Neuronal stem cell (in vitro differentiated cells): ENCODE results near the gene EBPL.

Experiments used
- DNase-seq: peaks from one replicate; pipeline ENCODE4 v3.0.0-alpha.2; 2013; ENCODE audit warnings: low spot score
- H2AFZ ChIP-seq: one replicate; pipeline ENCODE4 v1.6.1; 2013; ENCODE audit warnings: mild to moderate bottlenecking, low read length, inconsistent platforms
- H2AK5ac ChIP-seq: 2 replicates; pipeline ENCODE4 v1.6.1; 2013; ENCODE audit warnings: low read depth, mild to moderate bottlenecking, inconsistent platforms, low read length, moderate library complexity, mixed read lengths
- H2BK120ac ChIP-seq: 2 replicates; pipeline ENCODE4 v1.6.1; 2013; ENCODE audit warnings: low read depth, mild to moderate bottlenecking, inconsistent platforms, low read length, moderate library complexity, mixed read lengths
- H2BK12ac ChIP-seq: one replicate; pipeline ENCODE4 v1.6.1; 2013; ENCODE audit warnings: low read length, inconsistent platforms
- H2BK15ac ChIP-seq: 2 replicates; pipeline ENCODE4 v1.6.1; 2013; ENCODE audit warnings: mild to moderate bottlenecking, low read length, inconsistent platforms, mixed read lengths
- H2BK5ac ChIP-seq: one replicate; pipeline ENCODE4 v1.6.1; 2013; ENCODE audit warnings: inconsistent platforms, mild to moderate bottlenecking, low read length, moderate library complexity
- H3K14ac ChIP-seq: one replicate; pipeline ENCODE4 v1.6.1; 2013; ENCODE audit warnings: low read length, inconsistent platforms
- H3K18ac ChIP-seq: 2 replicates; pipeline ENCODE4 v1.6.1; 2013; ENCODE audit warnings: low read length, inconsistent platforms
- H3K23ac ChIP-seq: 2 replicates; pipeline ENCODE4 v1.6.1; 2013; ENCODE audit warnings: low read depth, mild to moderate bottlenecking, mixed read lengths, low read length, inconsistent platforms; ENCODE audit not compliant: poor library complexity
- H3K27ac ChIP-seq: replicated peaks from 3 replicates; pipeline ENCODE4 v1.5.1; 2013; ENCODE audit warnings: low read length, inconsistent platforms
- H3K27me3 ChIP-seq, 3 experiments: 2 replicates each; pipeline ENCODE4 v1.6.1; 2013; ENCODE audit warnings: low read length in 3 of 3, mild to moderate bottlenecking in 2 of 3, inconsistent platforms in 1 of 3, low read depth in 1 of 3, mixed read lengths in 1 of 3, moderate library complexity in 1 of 3; ENCODE audit not compliant: control insufficient read depth in 3 of 3, insufficient read depth in 3 of 3
- H3K36me3 ChIP-seq, 2 donors: replicated peaks in 1 of 2; 2 replicates each; pipeline ENCODE4 v1.6.1; 2013; ENCODE audit warnings: low read length in 2 of 2; ENCODE audit not compliant: control insufficient read depth in 2 of 2, insufficient read depth in 2 of 2
- H3K4ac ChIP-seq: 2 replicates; pipeline ENCODE4 v1.6.1; 2013; ENCODE audit warnings: inconsistent platforms, mild to moderate bottlenecking, low read length, moderate library complexity
- H3K4me1 ChIP-seq, 2 donors: 1 replicate in 1 of 2; 2 replicates in 1 of 2; pipeline ENCODE4 v1.6.1; 2013; ENCODE audit warnings: low read length in 2 of 2, low read depth in 1 of 2; ENCODE audit not compliant: control insufficient read depth in 2 of 2, insufficient read depth in 1 of 2
- H3K4me2 ChIP-seq: one replicate; pipeline ENCODE4 v1.6.1; 2013; ENCODE audit warnings: mild to moderate bottlenecking, low read length, inconsistent platforms; ENCODE audit not compliant: insufficient read depth, poor library complexity, severe bottlenecking
- H3K4me3 ChIP-seq, 2 donors: 2 replicates each; pipeline ENCODE4 v1.5.1; 2013; ENCODE audit warnings: low read length in 2 of 2, mild to moderate bottlenecking in 2 of 2, inconsistent platforms in 1 of 2, moderate library complexity in 1 of 2
- H3K79me1 ChIP-seq: one replicate; pipeline ENCODE4 v1.6.1; 2013; ENCODE audit warnings: low read depth, mild to moderate bottlenecking, inconsistent platforms, low read length, moderate library complexity
- H3K9ac ChIP-seq: one replicate; pipeline ENCODE4 v1.6.1; 2013; ENCODE audit warnings: mild to moderate bottlenecking, low read depth, low read length, inconsistent platforms; ENCODE audit not compliant: poor library complexity
- H3K9me3 ChIP-seq, 2 donors: replicated peaks in 1 of 2; 2 replicates each; pipeline versions ENCODE3 to v1.6.1; 2013; ENCODE audit warnings: low read length in 2 of 2, mild to moderate bottlenecking in 2 of 2, inconsistent platforms in 1 of 2, low read depth in 1 of 2, mixed read lengths in 1 of 2, moderate library complexity in 1 of 2; ENCODE audit not compliant: control insufficient read depth in 2 of 2, insufficient read depth in 1 of 2
- H4K8ac ChIP-seq: one replicate; pipeline ENCODE4 v1.6.1; 2013; ENCODE audit warnings: low read depth, mild to moderate bottlenecking, inconsistent platforms, low read length, moderate library complexity
- H4K91ac ChIP-seq: one replicate; pipeline ENCODE4 v1.6.1; 2013; ENCODE audit warnings: low read length, low read depth, mild to moderate bottlenecking, inconsistent platforms; ENCODE audit not compliant: poor library complexity
- WGBS, 2 donors: extraction: QIAGEN DNeasy Blood & Tissue Kit; methylation state at CpG; one replicate each; pipeline ENCODE4 v1.1.7; 2013; ENCODE audit warnings: missing lambda C conversion rate in 2 of 2, mixed read lengths in 1 of 2; ENCODE audit not compliant: insufficient read length in 2 of 2, insufficient replicate concordance in 1 of 2; ENCODE audit errors: extremely low coverage in 2 of 2; 5-methylcytosine and 5-hydroxymethylcytosine counted together

The EBPL gene

DNA sequence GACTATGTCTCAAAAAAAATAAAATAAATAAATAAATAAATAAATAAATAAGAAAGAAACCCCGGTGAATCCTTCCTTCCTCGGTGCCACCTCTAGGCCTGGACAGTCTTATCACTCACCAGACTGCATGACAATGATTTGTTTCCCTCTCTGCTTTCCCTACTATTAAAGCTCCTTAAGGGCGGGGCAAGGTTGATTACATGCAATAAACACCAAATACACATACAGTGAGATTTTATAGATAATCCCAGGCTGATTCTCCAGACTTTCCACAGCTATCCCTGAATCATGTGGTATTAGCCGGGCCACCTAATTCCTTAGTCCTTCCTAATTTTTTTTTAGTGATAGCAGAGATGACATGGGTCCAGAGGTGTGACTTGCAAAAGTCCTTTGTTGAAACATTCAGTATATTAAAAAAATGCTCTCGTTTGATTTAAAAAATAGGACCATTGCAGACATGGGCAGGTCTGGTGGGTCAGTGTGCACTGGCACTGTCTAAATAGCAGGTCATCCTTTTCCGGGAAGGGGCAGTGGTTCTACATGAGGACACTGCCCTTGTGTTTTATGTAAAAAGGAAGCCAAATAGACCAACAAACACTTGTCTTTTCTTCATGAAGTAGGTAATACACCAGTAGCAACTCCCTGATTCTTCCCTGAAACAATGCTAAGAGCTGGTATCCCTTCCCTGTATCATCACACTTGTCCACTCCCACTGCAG, 14.5 kb downstream of the EBPL start:
- H3K36me3 ChIP-seq, result peaks cover 12 to 43% of the 10 kb centered on the region in 2 donors
- H3K79me1 ChIP-seq, result peaks cover 7% of the 10 kb centered on the region
- H3K18ac ChIP-seq, result no peak overlapping the region

DNA sequence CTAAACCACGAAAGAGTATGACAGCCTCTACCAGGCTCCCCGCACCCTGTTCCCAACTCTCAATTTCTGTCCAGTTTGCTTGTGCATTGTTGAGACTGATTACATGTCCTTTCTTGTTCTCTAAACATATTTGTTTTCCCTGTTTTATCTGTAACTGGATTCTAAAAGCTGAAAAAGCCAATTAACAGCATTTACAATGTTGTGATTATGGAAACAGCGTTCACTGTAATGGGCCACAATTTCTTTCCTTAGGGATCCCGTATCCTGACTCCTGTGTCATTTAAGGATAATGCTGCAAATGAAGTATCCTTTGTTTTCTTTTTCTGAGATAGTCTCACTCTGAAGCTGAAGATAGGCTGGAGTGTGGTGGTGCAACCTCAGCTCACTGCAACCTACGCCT, 20.5 kb downstream of the EBPL start:
- H4K91ac ChIP-seq, result no peak overlapping the region
- WGBS, 2 donors, result no CpG with 5 or more reads among the region's 5 CpGs
- no peak overlapping the region for H3K4me2 ChIP-seq
- H3K4ac ChIP-seq, result no peak overlapping the region
- H2BK12ac ChIP-seq, result no peak overlapping the region
- no peak overlapping the region for H3K4me3 ChIP-seq
- no peak overlapping the region for H3K14ac ChIP-seq
- no peak overlapping the region for H2BK15ac ChIP-seq
- no peak overlapping the region for H4K8ac ChIP-seq
- no peak for DNase-seq
- peaks cover 4% of the 10 kb centered on the region for H3K79me1 ChIP-seq
- H2AFZ ChIP-seq, result no peak overlapping the region
- peaks cover 0 to 12% of the 10 kb centered on the region in 2 donors for H3K4me1 ChIP-seq
- peaks cover 17 to 36% of the 10 kb centered on the region in 2 donors for H3K36me3 ChIP-seq
- no peak overlapping the region for H3K18ac ChIP-seq
- H3K27ac ChIP-seq, result no peak overlapping the region
- H3K9me3 ChIP-seq, result peaks cover 2 to 5% of the 10 kb centered on the region in 2 donors
- no peak overlapping the region for H2BK120ac ChIP-seq
- no peak overlapping the region for H2AK5ac ChIP-seq
- no peak overlapping the region for H2BK5ac ChIP-seq
- H3K23ac ChIP-seq, result no peak overlapping the region
- peaks cover 0 to 4% (median 0%) of the 10 kb centered on the region in 3 experiments for H3K27me3 ChIP-seq
- no peak overlapping the region for H3K9ac ChIP-seq

More for the DNA sequence above, 14.5 kb downstream of the EBPL start:
- no peak overlapping the region for H2BK15ac ChIP-seq
- H2BK12ac ChIP-seq, result no peak overlapping the region
- no peak overlapping the region for H3K4me2 ChIP-seq
- H2BK5ac ChIP-seq, result no peak overlapping the region
- no peak overlapping the region for H4K91ac ChIP-seq
- no peak overlapping the region for H3K14ac ChIP-seq
- no peak for DNase-seq
- H3K27ac ChIP-seq, result no peak overlapping the region
- H3K9ac ChIP-seq, result no peak overlapping the region
- H3K9me3 ChIP-seq, result peaks cover 12 to 18% of the 10 kb centered on the region in 2 donors
- H4K8ac ChIP-seq, result no peak overlapping the region
- H2AK5ac ChIP-seq, result no peak overlapping the region
- no peak overlapping the region for H2AFZ ChIP-seq
- no peak overlapping the region for H3K4ac ChIP-seq
- H3K4me3 ChIP-seq, result no peak overlapping the region
- no peak overlapping the region for H2BK120ac ChIP-seq
- no peaks in the 10 kb centered on the region for H3K4me1 ChIP-seq
- WGBS, 2 donors, result no CpG with 5 or more reads among the region's 6 CpGs
- no peak overlapping the region for H3K23ac ChIP-seq
- H3K27me3 ChIP-seq, result no peaks in the 10 kb centered on the region

DNA sequence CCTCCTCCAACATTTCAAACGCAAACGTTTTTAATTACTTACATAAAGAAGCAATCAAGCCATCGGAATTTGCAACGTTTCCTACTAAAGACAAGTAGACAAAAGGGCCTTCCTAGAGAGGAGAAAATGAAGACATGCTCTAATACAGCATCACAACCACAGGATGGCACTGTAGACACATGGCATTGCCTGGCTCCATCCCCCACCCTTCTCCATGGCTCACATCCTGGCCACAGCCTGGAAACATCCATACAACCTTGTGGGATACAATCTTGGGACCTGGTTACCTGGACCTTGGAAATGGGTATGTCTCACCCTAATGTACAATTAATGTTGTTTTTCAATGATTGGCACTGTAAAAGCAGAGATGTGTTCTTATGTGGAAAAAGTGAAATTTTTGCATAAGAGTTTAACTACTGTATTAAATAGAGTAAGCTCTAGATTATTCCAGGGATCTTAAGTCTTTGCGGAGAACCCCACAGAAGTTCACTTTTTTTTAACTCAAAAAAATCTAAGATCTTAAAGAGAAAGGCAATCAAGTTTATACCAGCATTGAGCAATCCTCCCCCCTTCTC, 21.5 kb downstream of the EBPL start:
- H2BK120ac ChIP-seq, result no peak overlapping the region
- peak; percentile 41 for DNase-seq
- H3K36me3 ChIP-seq, result peaks cover 15 to 34% of the 10 kb centered on the region in 2 donors

DNA sequence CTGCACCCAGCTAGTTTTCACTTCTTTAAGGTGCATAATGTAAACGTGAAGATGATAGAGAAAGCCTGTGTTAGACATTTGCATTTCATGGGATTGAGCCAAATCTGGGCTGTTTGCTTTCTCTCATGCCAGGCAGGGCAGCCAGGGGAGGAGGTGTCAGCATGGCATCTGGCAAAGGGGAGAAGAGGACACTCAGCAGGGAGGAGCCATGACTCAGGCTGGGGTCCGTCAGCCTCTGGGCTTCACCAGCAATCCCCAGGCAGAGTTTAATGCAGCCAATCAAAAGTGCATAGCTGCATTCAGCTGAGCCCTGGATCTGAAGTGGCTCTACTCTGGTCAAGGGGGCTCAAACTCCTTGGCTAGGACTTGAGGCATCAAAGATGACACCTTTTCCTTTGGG, 23.5 kb downstream of the EBPL start:
- no peak overlapping the region for H3K4me3 ChIP-seq
- peaks cover 2% of the 10 kb centered on the region for H3K79me1 ChIP-seq
- H3K14ac ChIP-seq, result no peak overlapping the region
- no peak overlapping the region for H4K8ac ChIP-seq
- peaks cover 0 to 2% of the 10 kb centered on the region in 2 donors for H3K9me3 ChIP-seq
- H3K4me1 ChIP-seq, result peaks cover 3 to 15% of the 10 kb centered on the region in 2 donors
- no peak overlapping the region for H2BK12ac ChIP-seq
- no peak overlapping the region for H2BK15ac ChIP-seq
- no peak overlapping the region for H2AK5ac ChIP-seq
- H2BK5ac ChIP-seq, result no peak overlapping the region
- no peak overlapping the region for H3K9ac ChIP-seq
- H2AFZ ChIP-seq, result no peak overlapping the region
- no peak overlapping the region for H4K91ac ChIP-seq
- no peak overlapping the region for H3K23ac ChIP-seq
- no peak overlapping the region for H2BK120ac ChIP-seq
- H3K27me3 ChIP-seq, result peaks cover 0 to 5% (median 0%) of the 10 kb centered on the region in 3 experiments
- no peak overlapping the region for H3K4me2 ChIP-seq
- no peak overlapping the region for H3K4ac ChIP-seq
- no peak for DNase-seq
- no CpG with 5 or more reads among the region's 2 CpGs for WGBS, 2 donors
- H3K36me3 ChIP-seq, result peaks cover 13 to 39% of the 10 kb centered on the region in 2 donors
- H3K18ac ChIP-seq, result no peak overlapping the region
- H3K27ac ChIP-seq, result no peak overlapping the region

More for the DNA sequence above, 21.5 kb downstream of the EBPL start:
- Histone ChIP-seq H3K9me3 (peaks cover 2 to 3% of the 10 kb centered on the region in 2 donors), H3K4ac (no peak overlapping the region), H3K23ac (no peak overlapping the region), H2BK15ac (no peak overlapping the region), H4K91ac (no peak overlapping the region), H2BK5ac (no peak overlapping the region), H3K4me3 (no peak overlapping the region), H3K14ac (no peak overlapping the region), H3K79me1 (peaks cover 4% of the 10 kb centered on the region), H2AK5ac (no peak overlapping the region), H3K9ac (no peak overlapping the region), H3K18ac (no peak overlapping the region), H4K8ac (no peak overlapping the region), H3K27me3 (peaks cover 0 to 5% (median 0%) of the 10 kb centered on the region in 3 experiments), H2AFZ (no peak overlapping the region), H3K4me2 (no peak overlapping the region), H3K27ac (no peak overlapping the region), H2BK12ac (no peak overlapping the region), H3K4me1 (peaks cover 0 to 13% of the 10 kb centered on the region in 2 donors)
- WGBS, 2 donors, result no CpG with 5 or more reads among the region's 5 CpGs
